ENCODE measurements around the gene HIPK1. TPM values are rescaled to one million over a fixed set of nuclear protein-coding genes. Genes with fewer than 3 reads are reported as not detected.
"Not testable (repeated sequence)": the region's sequence is repeated elsewhere in the genome, so short reads cannot be mapped to it uniquely, and the experiment has no call there.

Gene HIPK1
- total and polyA plus RNA-seq, 12 donors: 7.8 to 91.0 (median 61.2) TPM

DNA sequence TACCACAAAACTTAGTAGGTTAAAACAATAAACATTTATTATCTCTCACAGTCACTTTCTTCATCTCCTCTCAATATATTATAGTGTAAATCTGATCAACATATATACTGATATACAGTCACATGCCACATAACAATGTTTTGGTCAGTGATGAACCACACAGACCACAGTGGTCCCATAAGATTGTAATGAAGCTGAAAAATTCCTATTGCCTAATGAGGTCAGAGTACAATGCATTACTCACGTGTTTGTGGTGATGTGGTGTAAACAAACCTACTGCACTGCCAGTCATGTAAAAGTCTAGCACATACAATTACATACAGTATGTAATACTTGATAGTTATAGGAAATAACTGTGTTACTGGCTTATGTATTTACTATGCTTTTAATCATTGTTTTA lies 80.3 kb downstream of the HIPK1 start:
- WGBS, 2 donors: 83 to 90% methylated on average over 1 of the region's 1 CpG
- Histone ChIP-seq H3K27me3 (peaks cover 0 to 16% (median 0%) of the 10 kb centered on the region in 7 donors), H3K36me3 (no peaks in the 10 kb centered on the region), H3K4me3 (no peak overlapping the region), H3K9me3 (no peaks in the 10 kb centered on the region), H3K4me1 (no peaks in the 10 kb centered on the region), H3K27ac (no peak overlapping the region)
- TF ChIP-seq CTCF (IDR thresholded peaks at IDR 0.05): no peak
- ATAC-seq (no peak), DNase-seq (no peak)
- intact Hi-C loops (cut with DNase I): no loop called here

DNA sequence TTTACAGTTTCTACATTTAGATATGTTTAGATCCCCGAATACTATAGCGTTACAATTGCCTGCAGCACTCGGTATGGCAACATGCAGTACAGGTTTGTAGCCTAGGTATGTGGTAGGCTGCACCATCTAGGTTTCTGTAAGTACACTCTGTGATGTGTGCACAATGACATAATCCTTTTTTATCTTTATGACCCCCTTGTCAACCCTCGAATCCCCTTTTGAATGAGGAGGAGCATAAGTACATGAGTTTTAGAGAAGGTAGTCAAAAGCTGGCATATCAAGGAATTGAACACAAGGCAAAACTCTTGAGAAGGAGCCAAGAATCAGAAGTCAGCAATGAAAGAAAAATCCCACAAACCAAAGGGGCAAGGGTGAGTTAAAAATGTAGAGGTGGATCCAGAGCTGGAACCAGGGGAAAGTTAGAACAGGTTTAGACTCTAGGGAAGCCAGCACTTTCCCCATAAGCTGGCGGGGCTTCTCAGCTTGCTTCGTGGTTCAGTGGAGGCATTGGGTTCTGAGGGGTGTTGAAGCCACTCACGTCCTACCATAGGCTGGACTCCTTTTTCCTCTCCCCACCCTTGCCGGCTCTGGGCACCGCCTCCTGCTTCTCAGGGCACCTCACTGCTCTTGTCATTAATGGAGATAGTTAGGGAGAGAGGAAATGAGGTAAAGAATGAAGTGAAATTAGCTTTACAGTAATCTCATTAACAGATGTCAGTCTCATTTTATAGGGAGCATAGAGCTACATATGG lies 81.5 kb downstream of the HIPK1 start:
- DNase-seq (no peak), ATAC-seq (no peak)
- Histone ChIP-seq H3K4me1 (no peaks in the 10 kb centered on the region), H3K27me3 (peaks cover 0 to 7% (median 0%) of the 10 kb centered on the region in 7 donors), H3K36me3 (no peaks in the 10 kb centered on the region), H3K27ac (no peak overlapping the region), H3K4me3 (no peak overlapping the region), H3K9me3 (no peaks in the 10 kb centered on the region)
- WGBS, 2 donors: 59 to 60% methylated on average over 9 of the region's 9 CpGs
- intact Hi-C loops (cut with DNase I): no loop called here
- no peak for TF ChIP-seq CTCF (IDR thresholded peaks at IDR 0.05)

- Histone ChIP-seq H3K36me3 (no peaks in the 10 kb centered on the region), H3K4me1 (no peaks in the 10 kb centered on the region)
Measured at GRCh38 chr1:114011796-114012195, 82.7 kb downstream of the HIPK1 start.

DNA sequence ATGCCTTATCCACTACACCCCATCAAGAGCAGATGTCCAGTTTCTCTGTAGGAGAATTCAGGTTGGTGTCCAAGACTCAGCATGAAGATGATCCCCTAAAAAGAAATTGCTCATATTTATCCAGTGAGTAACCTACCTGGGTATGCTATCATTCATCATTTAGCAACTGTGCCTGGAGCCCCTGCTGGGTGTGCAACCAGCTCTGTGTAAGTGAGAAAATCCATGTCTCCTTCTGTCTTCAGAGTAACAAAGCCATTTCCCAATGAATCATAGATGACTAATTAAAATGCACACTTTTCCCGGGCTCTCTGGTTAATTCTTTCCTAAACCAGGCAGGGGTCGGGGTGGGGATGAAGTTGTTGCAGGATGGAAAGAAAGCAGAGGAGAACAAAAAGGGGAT lies 86.0 kb downstream of the HIPK1 start:
- ATAC-seq (no peak), DNase-seq (no peak)
- no peaks in the 10 kb centered on the region for H3K4me1 ChIP-seq
- WGBS, 2 donors: 79 to 84% methylated on average over 2 of the region's 2 CpGs
- H3K9me3 ChIP-seq: peaks cover 0 to 9% (median 0%) of the 10 kb centered on the region in 11 donors
- no peaks in the 10 kb centered on the region for H3K36me3 ChIP-seq
- peaks cover 0 to 7% (median 0%) of the 10 kb centered on the region in 7 donors for H3K27me3 ChIP-seq
- intact Hi-C loops (cut with DNase I): no loop called here
- TF ChIP-seq CTCF (IDR thresholded peaks at IDR 0.05): no peak
- no peak overlapping the region for H3K27ac ChIP-seq
- H3K4me3 ChIP-seq: no peak overlapping the region

More at GRCh38 chr1:114011796-114012195, 82.7 kb downstream of the HIPK1 start:
- Histone ChIP-seq H3K4me3 (no peak overlapping the region), H3K27ac (no peak overlapping the region), H3K27me3 (peaks cover 0 to 7% (median 0%) of the 10 kb centered on the region in 7 donors), H3K9me3 (no peaks in the 10 kb centered on the region)
- TF ChIP-seq CTCF (IDR thresholded peaks at IDR 0.05): no peak
- no peak for ATAC-seq
- intact Hi-C loops (cut with DNase I): no loop called here
- DNase-seq: no peak

GRCh38 chr1:114019724-114020123 lies 90.6 kb downstream of the HIPK1 start:
- H3K4me3 ChIP-seq; ATAC-seq; H3K4me1 ChIP-seq; H3K36me3 ChIP-seq; H3K27me3 ChIP-seq; H3K9me3 ChIP-seq; H3K27ac ChIP-seq; intact Hi-C loops (cut with DNase I); DNase-seq: not testable (repeated sequence)
- WGBS, 2 donors: 94% methylated on average over 3 of the region's 3 CpGs
